HG02798 (cell line): ENCODE measurements around the gene AKAP10.
"Not testable (repeated sequence)": the region's sequence is repeated elsewhere in the genome, so short reads cannot be mapped to it uniquely, and the experiment has no call there.

Experiments
- ATAC-seq: cut with Tn5 transposase; IDR thresholded peaks from one replicate; pipeline ENCODE4 v1.9.1; 2021; ENCODE audit warnings: mild to moderate bottlenecking; ENCODE audit not compliant: unreplicated experiment, poor library complexity

Gene AKAP10, protein sequence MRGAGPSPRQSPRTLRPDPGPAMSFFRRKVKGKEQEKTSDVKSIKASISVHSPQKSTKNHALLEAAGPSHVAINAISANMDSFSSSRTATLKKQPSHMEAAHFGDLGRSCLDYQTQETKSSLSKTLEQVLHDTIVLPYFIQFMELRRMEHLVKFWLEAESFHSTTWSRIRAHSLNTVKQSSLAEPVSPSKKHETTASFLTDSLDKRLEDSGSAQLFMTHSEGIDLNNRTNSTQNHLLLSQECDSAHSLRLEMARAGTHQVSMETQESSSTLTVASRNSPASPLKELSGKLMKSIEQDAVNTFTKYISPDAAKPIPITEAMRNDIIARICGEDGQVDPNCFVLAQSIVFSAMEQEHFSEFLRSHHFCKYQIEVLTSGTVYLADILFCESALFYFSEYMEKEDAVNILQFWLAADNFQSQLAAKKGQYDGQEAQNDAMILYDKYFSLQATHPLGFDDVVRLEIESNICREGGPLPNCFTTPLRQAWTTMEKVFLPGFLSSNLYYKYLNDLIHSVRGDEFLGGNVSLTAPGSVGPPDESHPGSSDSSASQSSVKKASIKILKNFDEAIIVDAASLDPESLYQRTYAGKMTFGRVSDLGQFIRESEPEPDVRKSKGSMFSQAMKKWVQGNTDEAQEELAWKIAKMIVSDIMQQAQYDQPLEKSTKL

DNA sequence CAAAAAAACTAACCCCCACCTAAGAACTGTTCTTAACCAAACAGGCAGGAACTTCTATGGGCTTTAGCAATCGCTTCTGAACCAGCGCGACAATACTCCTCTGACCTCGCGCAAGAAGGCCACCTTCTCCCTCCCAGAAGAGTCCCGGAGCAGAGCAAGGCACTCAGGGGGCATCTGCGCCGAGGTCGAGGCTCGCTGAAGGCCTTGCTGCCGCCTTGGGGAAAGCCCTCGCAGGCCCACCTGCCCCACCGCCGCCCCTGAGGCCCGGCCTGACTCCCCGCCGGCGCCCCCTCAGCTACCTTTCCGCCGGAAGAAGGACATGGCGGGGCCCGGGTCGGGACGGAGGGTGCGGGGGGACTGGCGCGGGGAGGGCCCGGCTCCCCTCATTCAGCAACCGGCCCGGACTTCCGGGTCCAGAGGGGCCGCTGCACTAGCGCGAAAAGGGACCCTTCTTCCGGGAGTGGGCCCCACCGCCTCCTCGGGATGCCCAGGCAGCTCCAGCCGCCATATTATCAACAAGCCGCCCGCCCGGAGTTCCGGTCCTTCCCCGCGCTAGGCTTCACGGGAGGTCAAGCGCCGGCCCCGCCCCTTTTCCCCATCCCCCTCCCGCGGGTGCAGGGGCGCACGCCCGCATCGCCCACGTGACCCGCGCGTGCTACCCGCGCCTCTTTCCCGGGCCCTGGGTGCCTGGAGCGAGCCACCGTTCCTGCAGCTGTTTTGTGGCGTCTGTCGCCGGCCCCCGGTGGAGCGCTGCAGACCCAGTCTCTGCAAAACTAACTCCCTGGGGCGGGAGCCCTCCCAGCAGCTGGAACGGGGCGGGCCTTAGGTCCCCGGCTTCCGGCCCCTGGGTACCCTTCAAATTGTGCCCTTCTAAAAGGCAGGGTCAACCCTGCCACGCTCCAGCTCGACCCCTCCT, at the start of gene AKAP10:
TSS of gene AKAP10 (minus strand) at position 536 of the 916 bp plus-strand sequence. CDS start at position 387, 149 bp downstream.
- peak; percentile 86 for ATAC-seq

DNA sequence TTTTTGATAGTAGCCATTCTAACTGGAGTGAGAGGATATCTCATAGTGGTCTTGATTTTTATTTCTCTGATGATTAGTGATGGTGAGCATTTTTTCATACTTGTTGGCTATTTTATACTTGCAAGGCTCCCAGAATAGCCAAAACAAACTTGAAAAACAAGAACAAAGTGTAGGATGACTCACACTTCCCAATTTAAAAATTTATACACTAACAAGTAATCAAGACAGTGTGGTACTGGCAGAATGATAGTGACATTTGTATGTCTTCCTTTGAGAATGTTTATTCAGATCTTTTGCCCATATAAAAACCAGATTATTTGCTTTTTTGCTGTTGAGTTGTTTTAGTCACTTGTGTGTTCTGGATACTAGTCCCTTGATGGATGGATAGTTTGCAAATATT, 49.3 kb upstream of the AKAP10 start:
- no peak for ATAC-seq

DNA sequence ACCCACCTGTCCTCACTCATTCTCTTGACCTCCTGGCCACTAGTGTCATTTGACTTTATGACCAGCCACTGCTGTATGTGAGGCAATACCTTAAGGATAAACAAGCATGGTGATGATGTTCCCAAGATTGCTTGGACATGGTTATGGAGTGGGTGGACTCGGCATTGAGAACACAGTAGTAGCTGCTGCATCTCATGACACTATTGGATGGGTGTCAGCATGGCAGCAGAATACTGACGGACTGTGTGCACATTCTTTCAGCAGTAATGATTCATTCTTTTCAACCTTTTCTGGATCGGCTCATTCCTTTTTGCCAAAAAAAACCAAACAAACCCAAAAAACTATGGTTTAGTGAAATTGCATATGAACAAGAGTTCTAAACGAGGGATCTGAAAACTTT, 45.1 kb upstream of the AKAP10 start:
- ATAC-seq = no peak

DNA sequence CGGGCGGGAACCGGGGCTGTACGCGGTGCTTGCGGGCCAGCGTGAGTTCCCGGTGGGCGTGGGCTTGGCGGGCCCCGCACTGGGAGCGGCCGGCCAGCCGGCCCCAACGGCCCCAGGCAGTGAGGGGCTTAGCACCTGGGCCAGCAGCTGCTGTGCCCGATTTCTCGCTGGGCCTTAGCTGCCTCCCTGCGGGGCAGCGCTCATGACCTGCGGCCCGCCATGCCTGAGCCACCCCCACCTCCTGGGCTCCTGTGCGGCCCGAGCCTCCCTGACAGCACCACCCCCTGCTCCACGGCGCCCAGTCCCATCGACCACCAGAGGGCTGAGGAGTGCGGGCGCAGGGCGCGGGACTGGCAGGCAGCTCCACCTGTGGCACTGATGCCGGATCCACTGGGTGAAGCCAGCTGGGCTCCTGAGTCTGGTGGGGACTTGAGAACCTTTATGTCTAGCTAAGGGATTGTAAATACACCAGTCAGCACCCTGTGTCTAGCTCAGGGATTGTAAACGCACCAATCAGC, 38.9 kb upstream of the AKAP10 start:
- ATAC-seq = not testable (repeated sequence)

DNA sequence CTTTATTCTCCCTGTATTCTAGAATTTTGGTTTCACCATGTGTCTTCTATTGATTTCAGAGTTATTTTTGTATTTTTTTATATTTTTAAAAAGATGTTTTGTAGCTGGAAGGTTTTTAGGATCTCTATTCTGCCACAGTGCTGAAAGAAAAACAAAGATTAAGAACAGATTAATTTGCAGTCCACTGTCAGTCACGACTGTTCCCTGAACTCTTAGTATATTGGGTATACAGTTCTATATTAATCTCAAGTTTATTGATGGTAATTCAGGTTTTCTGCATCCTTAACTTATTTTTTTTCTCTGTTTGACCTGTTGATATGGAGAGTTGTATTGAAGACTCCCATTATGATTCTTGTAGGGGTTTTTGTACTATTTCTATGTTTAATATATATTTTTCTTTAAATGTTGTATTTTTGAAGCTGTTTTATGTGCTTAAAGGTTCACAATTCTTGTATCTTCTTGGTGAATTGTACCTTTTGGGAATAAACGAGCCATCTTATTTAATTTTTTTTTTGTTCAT, 34.4 kb upstream of the AKAP10 start:
- ATAC-seq = no peak

DNA sequence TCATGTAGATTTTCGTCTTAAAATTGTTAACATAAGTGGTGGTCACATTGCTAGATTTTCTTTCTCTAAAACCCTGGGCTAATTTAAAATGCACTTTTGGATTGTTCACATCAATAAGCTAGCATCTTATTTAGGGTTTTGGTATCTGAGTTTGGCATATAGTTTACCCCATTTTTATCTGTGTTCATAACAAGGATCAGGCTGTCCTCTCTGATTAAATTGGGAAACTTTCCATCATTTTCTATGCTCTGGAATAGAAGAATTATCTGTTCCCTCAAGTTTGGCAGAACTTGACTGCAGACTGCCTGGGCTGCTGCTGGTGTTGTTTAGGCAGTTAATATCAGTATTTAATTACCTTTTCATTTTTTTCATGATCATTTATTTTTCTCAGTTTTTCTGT, 33.3 kb upstream of the AKAP10 start:
- no peak for ATAC-seq

DNA sequence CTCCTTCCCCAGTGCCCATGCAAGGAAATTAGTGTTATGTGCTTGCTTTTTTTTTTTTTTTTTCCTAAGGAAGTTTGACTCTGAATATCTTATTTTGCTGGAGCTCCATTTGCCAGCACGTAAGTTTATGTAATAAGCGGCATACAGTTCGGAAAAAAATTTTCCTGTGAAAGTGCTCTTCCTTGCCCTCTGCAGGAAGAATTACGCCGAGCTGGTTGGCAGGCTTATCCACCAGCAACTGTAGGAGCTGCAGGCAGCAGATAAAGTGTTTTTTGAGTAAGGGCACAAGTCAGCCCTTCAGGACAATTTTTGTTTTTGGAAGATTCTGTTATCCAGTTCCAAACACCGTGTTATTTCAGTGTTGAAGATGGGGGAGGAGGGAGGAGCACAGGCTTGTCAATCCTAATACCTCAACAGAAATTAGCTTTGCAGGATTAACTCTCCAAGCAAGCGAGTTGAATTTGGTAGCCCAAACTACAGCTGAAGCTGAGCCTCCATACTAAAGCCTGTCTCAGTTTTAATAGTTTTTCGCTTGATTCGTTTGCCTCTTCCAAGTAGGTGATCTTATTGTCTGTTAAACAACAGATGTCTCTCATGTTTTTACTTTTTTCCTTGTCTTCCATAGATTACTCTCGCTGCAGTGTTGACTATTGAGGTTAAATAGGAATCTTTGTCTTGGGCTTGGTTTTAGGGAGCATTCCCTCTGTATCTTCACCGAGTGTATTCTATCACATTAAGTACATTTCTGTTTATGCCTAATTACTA, 32.7 kb upstream of the AKAP10 start:
- no peak for ATAC-seq

DNA sequence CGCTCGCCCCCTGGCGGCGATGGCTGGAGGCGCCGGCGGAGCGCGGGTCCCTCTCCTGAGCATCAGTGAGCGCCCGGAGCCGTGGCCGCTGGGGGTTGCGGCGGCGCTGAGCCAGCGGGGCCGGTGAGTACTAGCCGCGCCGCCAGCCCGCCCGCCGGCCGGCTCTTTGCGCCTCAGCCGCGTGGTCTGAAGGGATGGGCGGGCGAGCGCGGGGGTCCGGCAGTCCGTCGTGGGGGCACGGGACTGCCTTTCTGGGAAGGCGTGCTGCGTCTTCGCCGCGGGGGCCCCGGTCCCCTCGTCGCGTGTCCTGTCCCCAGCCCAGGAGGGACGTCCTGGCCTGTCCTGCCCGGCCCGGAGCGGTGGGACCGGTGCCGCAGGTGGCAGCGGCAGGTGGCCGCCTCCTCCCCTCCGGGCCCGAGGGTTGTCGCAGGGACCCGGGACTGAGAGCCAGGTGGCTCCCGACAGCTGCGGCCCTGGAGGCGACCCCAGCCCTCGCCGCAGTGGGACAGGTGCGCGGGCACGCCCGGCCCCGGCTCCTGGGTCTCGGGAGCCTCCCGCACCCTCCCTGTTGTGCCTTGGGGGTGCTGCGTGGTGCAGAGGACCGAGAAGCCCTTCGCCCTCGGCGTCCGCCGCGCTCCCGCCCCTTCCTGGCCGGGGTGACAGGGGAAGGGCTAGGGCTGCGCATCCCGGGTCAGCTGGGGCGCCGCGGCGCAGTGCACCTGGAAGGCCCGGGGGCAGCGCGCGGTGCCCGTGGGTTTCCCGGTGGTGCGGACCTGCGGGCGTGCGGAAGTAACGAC, 31.9 kb upstream of the AKAP10 start, which contains the start of gene SPECC1:
TSS of gene SPECC1 (plus strand) at position 58 of the 797 bp plus-strand sequence. CDS start 87,293 bp downstream, outside the sequence.
- peak; percentile 97 for ATAC-seq

DNA sequence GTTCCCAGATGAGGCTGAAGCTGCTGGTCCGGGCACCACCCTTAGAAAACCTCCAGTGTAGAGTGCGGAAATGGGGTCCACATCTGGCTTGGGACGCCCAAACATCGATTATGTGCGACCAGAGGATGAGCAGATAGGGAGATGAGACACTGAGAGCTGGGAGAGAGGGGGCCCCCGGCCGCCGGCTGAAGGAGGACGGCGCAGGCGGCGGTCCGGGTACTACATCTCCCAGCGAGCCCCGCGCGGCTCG, 31.3 kb upstream of the AKAP10 start:
- ATAC-seq = no peak

DNA sequence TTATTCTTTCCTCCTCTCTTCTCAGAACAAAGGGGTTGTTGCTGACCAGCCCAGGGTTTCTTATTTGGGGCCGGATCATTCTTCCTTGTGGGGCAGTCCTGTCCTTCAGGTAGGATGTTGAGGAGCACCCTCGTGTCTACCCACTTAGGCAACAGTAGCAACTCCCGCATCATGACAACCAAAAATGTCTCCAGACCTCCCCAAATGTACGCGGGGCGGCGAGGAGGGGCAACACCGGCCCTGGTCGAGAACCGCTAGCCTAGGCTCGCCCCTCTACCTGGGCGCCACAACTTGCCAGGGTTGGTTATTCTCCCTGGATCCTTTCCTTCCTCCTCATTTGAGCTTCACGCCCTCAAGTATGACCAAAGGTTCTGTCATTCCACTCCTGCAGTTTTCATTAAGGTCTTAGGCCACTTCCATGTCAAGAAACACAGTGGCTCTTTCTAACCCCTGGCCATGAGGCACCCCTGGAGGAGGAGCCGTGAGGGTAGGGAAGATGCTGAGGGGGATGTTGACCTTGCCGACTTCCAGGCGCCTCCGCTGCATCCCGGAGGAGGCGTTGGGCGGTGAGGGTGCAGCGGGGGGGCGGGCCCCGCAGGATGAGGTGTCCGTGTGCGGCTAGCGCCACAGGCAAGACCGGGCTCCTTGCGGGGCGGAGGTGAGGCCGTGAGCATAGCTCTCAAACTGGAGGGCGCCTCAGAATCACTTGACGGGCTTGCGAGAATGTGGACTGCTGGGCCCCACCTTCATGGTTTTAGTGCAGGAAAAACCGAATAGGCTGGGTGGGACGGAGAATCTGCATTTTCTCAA, 30.8 kb upstream of the AKAP10 start:
- ATAC-seq = peak; percentile 13

DNA sequence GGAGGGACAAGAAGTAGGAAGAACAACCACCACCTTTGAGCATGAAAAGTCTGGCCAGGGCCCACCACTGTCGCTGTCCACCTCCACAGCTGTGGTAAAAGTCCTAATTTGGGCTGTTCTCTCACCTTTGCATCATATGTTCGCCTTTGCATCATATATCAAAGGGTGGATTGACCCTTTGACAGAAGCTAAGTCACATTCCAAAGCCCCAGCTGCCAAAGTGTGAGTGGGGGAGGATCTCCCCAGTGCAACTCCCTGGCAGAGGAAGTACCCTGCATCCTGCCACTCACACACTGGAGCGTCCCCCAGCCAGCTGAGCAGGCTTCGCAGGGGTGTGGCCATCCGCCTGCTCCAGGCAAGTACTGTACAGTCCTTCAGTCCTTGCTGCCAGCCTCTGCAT, 18.9 kb upstream of the AKAP10 start:
- no peak for ATAC-seq

DNA sequence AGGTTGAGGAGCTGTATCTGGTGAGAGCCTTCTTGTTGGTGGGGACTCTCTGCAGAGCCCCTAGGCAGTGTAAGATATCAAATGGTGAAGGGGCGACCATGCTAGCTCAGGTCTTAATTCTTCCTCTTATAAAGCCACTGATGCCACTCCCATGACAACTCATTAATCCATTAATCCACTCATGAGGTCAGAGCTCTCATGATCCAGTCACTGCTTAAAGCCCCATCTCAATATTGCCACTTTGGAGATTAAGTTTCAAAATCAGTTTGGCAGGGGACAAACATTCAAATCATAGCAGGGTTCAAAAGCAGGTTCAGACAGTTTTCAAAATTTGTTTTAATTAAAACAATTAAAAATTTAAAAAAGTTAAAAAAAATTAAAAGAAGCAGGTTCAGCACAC, 18.5 kb upstream of the AKAP10 start:
- ATAC-seq = no peak

DNA sequence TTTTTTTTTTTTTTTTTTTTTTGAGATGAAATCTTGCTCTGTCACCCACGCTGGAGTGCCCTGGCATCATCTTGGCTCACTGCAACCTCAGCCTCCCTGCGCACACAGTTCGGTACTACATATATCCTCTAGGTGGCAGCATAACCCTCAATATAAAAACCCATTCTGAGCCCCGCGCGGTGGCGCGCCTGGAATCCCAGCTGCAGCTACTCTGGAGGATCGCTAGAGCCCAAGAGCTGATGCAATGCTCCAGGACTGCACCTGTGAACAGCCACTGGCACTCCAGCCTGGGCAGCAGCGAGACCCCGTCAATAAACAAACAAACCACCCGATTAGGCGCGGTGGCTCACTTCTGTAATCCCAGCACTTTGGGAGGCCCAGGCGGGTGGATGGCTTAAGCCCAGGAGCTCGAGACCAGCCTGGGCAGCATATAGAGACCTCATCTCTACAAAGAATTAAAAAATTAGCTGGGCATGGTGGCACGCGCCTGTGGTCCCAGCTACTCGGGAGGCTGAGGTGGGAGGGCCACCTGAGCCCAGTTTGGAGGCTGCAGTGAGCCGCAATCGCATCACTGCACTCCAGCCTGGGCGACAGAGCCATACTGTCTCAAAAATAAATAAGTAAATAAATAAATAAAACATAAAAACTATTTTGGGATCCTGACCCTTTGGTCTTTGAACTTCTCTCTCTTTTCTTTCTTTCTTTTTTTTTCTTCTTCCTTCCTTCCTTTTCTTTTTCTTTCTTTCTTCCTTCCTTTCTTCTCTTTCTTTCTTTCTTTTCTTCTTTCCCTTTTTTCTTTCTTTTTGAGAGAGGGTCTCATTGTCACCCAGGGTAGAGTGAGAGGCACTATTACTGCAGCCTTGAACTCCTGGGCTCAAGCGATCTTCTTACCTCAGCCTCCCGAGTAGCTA, 15.4 kb upstream of the AKAP10 start:
- ATAC-seq = peak; percentile 94

DNA sequence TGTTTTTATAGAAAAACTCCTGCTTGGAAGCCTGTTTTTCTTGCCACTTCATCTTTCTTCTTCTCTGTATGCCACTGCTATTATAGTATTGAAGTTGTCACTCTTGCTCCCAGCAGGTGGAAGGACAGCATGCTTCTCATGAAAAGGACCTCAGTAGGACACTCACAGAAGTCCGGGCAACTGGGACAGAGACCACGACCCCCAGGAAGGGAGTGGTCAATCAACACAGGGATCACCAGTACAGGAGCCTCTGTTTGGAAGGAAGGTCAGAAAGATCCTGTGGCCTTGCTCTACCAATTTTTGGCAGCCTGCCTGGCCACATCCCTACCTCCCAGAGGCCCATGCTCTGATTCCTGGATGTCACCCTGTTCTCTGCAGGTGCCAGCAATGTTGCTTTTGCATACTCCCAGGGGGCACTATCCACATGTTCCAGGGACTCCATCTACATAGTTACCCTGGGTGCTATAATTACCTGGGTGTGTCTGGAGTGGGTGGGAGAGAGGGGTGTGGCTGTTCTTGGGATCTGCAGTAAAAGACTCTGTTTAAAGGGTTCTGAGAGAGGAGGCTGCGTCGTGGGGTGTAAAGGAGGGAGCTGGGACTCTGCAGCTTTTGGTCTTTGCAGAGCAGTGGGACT, 13.7 kb upstream of the AKAP10 start:
- ATAC-seq = no peak

DNA sequence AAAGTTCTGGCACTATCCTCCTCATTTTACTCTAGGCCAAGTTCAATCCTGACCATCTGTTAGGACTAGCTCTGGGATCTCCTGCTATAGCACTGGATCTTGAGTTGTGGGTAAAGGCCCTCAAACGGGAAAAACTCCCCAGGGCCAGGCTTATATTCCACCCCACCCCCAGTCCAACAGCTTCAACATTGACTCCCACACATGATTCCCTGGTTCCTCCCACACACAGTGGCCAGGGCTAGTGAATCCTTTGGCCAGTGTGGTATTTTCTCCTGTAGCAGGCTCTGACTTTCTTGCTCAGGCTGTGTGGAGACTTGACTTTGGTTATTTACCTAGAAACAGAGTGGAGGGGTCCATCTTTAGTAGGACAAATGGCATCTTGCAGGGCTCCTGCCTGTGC, 10.3 kb upstream of the AKAP10 start:
- ATAC-seq = no peak

DNA sequence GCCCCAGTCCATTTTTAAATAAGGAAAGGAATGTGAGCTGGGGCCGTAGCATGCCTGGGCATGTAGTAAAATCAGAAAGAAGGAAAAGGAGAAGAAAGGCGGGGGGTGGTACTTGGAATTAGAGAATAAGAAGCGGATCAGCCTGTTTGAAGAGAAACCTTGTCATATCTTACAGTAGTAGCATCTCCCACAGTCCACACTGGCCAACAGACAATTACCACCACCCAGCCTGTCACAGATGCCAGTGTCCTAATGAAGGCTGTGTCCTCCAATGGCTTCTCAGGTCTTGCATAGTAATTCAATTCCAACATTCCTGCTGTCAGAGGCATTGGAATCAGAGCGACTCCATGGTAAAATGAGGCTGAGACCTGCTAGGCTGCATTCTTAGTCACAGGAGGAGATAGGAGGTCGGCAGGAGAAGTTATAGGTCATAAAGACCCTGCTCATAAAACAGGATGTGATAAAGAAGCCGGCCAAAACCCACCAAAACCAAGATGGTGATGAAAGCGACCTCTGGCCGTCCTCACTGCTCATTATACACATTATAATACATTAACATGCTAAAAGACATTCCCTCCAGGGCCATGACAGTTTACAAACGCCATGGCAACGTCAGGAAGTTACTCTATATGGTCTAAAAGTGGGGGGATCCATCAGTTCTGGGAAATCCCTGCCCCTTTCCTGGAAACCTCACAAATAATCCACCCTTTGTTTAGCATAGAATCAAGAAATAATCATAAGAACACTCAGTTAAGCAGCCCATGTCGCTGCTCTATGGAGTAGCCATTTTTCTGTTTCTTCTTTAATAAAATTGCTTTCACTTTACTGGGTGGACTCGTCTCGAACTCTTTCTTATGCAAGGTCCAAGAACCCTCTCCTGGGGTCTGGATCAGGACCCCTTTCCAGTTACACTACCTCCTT, 9.6 kb upstream of the AKAP10 start:
- no peak for ATAC-seq
